ENCODE results near the gene SYP.
"Not testable (repeated sequence)": the region's sequence is repeated elsewhere in the genome, so short reads cannot be mapped to it uniquely, and the experiment has no call there.

The SYP gene

DNA sequence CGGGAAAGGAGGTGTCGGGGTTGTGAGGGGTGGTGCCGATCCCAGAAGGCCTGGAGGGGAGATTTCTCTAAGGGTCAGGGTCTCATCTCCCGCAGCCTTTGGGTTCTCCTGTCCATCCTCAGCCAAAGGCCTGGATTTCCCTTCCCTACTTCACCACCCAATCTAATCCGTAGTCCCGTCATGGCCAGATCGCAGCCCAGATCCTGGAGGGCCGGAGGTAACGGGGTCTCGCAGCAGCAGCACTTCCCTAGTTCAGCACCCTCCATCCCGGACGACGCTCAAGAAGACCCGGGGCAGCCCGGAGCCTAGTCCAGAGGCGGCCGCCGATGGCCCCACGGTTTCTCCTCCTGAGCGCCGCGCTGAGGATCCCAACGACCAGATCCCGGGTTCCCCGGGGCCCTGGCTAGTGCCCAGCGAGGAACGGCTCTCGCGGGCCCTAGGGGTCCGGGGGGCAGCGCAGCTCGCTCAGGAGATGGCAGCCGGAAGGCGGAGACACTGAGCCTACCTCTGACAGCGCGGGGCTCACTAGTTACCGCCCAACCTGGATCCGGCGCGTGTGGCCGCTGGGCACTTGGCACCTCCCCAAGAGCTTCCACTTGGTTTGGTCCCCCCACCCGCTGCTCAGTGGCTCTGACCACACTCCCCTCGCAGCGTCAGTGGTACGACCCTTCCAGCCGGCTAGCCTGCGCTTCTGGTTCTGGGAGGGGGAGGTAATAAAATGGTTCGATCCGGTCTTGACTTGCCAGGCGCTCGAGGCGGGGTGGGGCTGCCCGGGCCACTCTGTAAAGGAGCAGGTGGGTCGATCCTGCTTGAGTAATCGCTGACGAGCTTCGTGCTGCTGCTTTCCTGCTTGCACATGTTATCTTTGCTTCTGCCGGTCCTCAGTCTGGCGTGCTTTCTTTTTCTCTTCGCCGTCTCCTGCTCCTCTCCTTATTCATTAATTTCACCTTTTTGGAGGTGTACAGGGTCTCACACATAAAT lies 33.8 kb downstream of the SYP start:
- DNase-seq, result peak; percentile 84

DNA sequence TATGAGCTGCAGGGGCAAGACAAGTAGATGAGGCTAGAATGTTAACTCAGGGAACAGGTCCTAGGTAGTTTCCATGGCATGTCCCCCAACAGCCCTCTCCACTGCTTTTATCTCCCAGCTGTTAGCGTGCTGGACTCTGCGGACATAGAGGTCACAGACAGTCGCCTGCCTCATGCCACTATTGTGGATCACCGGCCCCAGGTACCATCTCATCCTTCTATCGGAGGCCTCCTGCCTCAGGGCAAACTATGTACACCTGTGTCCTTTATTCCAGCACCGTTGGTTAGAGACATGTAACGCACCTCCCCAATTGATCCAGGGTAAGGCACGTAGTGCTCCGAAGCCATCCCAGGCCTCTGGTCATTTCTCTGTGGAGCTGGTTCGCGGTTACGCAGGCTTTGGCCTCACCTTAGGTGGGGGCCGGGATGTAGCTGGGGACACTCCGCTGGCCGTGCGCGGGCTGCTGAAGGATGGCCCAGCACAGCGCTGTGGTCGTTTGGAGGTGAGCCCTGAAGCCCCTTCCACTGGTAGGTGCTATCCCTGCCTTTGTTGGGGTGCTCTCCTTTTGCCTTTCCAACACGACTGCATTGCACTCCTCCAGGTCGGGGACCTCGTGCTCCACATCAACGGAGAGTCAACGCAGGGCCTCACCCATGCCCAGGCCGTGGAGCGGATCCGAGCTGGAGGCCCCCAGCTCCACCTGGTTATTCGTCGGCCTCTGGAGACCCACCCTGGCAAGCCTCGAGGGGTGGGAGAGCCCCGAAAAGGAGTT lies 35.2 kb downstream of the SYP start:
- DNase-seq, result no peak

DNA sequence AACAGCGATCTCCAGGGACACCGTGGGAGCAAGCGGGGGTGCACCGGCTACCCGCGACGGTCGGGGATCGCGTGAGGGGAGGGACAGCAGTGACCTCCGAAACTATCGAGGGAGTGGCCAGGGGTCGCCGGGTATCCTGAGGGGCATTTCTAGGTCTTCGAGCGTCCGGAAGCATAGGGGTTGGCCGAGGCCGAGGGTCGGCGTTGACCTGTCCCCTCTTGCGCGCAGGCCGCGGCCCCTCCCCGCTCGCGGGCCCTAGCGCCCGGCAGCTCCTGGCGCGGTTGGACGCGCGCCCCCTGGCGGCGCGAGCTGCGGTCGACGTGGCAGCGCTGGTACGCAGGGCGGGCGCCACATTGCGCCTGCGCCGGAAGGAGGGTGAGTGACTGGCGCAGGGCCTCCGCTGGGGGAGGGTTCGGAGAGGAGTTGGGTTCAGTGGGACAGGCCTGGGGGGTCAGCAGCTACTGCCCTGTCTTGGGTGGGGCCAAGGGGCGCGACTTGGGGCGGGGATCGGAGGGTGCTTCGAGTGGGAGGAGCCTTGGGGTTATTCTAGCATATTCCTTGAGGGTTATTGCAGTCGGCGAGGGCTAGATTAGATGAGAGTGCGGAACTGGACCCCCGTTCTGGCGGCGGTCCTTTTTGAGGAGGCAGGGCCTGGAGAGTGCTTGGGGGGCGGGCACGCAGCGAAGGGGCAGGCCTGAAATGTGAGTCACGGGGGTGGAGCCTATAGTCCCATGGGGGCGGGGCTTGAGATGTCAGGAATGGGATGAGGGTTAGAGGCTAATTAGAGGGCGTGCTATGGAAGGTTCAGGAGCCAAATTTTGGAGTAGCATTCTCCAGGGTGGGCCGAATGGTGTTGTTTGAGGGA lies 36.2 kb downstream of the SYP start:
- peak; percentile 89 for DNase-seq

DNA sequence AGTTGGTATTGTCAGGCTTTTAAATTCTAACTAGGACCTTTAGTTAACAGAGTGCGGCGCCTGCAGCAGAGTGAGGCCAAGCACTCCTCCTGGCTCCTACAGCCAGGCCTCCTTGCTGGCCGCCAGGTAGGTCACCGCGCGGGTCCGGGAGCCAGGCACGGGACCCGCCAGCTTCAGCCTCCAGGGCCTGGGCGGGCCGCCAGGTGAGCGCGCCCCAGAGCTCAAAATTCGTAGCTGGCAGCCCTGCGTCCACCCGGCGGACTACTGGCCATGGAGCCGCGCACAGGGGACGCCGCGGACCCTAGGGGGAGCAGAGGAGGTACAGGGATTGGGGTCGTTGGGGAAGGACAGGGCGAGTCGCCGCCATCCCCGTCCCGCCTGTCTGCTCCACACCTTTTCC lies 37.4 kb downstream of the SYP start, which contains the start of gene MAGIX:
TSS of gene MAGIX (plus strand) at position 139 of the 400 bp plus-strand sequence. CDS start at position 271, 132 bp downstream.
- no peak for DNase-seq

DNA sequence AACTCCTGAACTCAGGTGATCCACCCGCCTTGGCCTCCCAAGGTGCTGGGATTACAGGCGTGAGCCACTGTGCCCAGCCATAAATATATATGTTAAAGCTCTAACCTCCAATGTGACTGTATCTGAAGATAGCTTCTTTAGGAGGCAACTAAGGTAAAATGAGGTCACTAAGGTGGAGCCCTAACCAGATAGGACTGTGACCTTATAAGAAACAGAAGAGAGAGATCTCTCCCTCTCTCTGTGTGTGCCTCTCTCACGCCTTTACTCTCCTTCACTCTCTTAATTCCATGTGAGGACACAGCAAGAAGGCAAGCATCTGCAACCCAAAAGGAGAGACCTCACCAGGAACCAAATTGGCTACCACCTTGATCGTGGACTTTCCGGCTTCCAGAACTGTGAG lies 38.4 kb downstream of the SYP start:
- DNase-seq, result no peak

DNA sequence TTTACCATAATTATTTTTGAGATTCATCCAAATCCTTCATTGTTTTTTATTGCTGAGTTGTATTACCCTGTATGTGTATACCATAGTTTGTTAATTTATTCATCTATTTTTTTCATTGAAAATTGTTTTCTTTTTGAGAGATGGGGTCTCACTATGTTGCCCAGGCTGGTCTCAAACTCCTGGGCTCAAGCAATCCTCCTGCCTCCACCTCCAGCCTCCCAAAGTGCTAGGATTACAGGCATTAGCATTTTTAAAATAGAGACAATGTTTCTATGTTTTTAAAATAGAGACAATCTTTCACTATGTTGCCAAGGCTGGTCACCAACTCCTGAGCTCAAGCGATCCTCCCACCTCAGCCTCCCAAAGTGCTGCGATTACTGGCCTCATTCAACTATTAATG lies 39.1 kb downstream of the SYP start:
- no peak for DNase-seq

DNA sequence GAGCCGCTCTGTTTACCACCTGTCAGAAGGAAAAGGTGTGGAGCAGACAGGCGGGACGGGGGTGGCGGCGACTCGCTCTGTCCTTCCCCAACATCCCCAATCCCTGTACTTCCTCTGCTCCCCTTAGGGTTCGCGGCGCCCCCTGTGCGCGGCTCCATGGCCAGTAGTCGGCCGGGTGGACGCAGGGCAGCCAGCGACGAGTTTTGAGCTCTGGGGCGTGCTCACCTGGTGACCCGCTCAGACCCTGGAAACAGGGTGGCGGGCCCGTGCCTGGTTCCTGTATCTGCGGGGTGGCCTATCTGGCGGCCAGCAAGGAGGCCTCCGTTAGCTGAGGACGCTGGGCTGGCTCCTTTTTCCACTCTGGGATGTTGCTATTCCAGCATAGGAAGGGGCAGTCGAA lies 42.8 kb downstream of the SYP start:
- DNase-seq, result no peak

DNA sequence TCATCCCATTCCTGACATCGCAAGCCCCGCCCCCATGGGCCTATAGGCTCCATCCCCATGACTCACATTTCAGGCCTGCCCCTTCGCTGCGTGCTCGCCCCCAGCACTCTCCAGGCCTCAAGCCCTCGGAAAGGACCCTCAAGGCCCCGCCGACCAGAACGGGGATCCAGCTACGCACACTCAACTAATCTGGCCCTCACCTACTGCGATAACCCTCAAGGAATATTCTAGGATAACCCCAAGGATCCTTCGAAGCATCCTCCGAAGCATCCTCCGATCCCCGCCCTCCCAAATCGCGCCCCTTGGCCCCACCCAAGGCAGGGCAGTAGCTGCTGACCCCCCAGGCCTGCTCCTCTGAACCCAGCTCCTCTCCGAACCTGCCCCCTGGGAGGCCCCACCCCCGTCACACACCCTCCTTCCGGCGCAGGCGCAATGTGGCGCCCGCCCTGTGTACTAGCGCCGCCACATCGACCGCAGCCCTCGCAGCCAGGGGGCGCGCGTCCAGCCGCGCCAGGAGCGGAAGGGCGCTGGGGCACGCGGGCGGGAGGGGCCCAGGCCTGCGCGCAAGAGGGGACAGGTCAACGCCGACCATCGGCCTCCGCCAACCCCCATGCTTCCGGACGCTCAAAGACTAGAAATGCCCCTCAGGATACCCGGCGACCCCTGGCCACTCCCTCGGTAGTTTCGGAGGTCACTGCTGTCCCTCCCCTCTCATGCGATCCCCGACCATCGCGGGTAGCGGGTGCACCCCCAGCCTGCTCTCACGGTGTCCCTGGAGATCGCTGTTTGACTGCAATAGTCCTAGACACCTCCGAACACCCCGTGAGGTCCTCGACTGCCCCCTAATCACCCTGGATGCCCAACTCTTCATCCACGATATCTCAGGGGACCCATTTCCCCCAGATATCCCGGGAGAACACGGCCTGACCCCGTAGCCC lies 43.8 kb downstream of the SYP start:
- DNase-seq, result peak; percentile 89

DNA sequence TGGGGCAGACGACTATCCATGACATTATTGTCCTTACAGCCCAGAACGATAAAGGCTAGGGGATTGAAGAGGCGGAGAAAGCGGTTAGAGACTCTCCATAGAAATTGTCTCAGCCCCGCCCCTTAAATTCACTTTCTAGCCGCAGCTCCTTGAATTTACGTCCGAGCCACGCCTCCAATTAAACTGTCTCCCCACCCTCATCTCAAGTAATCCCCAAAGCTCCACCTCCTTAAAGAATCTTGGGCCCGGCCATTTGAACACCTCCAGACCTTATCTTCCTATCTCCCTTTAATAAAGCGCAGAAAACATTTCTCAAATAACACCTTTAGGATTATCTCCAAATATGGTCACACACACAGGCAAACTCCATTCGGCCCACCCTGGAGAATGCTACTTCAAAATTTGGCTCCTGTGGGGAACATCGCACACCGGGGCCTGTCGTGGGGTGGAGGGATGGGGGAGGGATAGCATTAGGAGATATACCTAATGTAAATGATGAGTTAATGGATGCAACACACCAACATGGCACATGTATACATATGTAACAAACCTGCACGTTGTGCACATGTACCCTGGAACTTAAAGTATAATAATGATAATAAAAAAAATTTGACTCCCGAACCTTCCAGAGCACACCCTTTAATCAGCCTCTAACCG lies 44.6 kb downstream of the SYP start:
- DNase-seq, result peak; percentile 59

DNA sequence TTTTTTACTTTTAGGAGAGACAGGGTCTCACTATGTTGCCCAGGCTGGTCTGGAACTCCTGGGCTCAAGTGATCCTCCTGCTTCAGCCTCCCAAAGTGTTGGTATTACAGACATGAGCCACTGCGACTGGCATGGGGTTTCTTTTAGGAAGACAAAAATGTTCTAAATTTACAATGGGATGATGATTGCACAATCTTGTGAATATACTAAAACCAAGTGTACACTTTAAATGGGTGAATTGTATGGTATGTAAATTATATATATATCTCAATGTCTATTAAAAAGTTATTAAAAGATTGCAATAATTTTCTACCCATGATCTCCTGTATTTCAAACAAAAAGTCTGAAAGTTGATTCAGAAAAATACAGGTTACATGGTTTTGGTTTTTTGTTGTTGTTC lies 46.5 kb downstream of the SYP start:
- DNase-seq, result no peak

DNA sequence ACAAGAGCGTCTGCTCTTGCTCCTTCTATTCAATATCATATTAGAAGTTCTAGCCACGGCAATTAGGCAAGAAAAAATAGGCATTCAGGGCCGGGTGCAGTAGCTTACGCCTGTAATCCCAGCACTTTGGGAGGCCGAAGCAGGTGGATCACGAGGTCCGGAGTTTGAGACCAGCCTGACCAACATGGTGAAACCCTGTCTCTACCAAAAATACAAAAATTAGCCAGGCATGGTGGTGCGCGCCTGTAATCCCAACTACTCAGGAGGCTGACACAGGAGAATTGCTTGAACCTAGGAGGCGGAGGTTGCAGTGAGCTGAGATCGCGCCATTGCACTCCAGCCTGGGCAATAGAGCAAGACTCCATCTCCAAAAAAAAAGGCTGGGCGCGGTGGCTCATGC lies 50.7 kb downstream of the SYP start:
- not testable (repeated sequence) for DNase-seq

DNA sequence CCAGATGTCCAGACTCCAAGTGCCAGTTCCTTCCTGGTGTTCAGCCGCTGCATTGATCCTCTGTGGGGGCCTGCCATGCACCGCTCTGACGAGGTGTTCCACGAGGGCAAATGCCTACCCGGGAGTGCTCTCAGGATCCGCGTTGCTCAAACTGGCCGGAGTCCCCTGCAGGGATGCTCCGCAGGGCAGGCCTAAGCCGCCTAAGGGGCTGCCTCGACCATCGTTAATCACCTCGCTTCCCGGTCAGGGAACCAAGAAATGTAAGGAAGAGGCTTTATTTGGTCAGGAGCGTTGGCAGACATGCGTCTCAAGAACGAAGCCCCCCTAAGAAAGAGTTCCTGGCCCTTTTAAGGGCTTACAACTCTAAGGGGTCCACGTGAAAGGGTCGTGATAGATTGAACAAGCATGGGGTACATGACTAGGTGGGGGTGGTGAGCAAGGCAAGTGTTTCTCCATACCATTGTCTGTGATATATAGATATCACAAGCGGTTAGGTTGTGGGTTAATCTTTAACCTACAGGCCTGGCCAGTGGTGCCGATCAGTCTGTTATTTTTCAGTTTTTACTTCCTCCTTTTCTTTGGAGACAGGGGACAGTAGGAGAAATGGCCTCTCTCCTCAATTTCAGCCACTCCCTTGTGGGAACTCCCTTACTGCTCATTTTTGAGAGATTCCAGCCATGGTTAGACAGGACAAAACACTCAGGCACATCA lies 51.4 kb downstream of the SYP start:
- not testable (repeated sequence) for DNase-seq

DNA sequence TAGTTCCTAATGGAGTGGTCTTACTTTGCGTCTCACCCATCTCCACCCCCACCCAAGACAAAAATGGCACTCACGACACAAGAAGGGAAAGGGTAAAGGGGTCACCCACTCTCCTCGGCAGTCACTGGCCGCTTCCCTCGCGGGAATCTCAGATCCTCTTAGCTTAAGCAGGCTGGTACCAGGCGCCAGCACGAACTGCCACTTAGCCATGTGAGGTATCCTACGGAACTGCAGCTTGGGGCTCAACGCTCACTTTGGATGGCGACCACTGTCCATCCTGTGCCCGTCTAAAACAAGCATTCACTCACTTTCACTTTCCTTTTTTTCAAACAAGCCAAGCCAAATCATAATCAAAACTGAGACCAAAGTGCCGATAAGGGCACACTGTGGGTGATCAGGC lies 52.1 kb downstream of the SYP start:
- DNase-seq, result no peak

DNA sequence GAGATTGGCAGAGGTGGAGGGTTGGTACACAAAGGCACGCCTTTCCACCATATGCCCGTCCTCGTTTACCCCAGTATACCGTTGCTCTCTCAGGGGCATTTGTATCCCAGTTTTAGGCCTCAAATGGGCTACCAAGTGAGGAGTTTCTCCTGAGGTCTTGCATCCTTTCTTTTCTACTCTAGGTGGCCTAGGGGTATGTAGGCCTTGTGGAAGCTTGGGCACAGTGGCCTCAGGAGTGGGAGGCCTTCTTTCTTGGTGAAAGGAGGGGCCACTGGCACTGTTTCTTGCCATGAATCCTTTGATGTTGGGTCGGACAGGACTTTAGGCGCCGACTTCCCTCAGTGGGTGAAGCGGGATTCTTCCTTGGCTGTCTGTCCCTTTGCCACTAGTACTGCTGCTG lies 52.7 kb downstream of the SYP start:
- no peak for DNase-seq

DNA sequence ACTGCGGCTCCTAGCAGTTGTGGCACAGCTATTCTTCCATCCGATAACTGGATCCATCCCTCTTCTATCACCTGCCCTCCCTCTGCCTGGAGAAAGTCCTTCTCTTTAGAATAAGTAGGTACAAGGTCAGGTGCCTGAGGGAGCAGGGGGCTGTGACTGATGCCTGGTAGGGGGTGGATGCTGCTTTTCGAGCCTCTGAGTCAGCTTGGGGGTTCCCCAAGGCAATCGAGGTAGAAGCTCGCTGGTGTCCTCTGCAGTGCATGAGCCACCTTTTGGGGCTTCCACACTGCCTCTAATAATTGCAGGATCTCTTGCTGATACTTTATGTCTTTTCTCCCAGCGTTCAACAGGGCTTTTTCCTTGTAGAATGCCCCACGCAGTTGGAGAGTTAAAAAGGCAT lies 56.8 kb downstream of the SYP start:
- not testable (repeated sequence) for DNase-seq

DNA sequence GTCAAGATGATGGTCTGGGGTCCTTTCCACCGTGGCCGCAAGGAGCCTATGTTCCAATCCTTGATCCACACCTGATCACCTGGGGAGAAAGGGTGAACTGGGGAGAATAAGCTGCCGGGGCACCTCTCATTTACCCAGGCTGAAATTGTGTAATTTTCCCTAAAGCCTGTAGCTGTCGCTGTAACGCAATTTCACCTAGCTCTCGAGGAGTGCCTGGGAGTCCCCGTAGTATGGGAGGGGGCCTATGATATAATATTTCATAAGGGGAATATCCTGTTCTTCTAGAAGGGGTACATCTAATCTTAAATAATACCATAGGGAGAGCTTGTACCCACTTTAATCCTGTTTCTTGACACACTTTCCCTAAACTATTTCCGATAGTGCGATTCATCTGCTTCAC lies 57.7 kb downstream of the SYP start:
- peak; percentile 21 for DNase-seq

DNA sequence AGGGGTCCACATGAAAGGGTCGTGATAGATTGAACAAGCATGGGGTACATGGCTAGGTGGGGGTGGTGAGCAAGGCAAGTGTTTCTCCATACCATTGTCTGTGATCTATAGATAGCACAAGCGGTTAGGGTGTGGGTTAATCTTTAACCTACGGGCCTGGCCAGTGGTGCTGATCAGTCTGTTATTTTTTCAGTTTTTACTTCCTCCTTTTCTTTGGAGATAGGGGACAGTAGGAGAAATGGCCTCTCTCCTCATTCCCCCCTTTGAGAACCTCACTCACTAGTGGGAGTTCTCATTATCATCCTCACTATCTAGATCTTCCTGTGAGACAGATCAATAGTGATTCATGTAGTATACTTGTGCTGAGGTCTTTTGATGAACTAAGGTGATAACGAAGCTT lies 60.3 kb downstream of the SYP start:
- no peak for DNase-seq

Measured in activated CD4-positive, alpha-beta T cell treated with anti-CD3 and anti-CD28 coated beads, Interleukin-2, Interleukin-6, amounts not matched to agents 100 ng/mL and 50 ng/mL, durations not matched to agents 16 hours and 8 hours (primary cell).